ENCODE data around the gene TBXA2R.
"Not testable (repeated sequence)": the region's sequence is repeated elsewhere in the genome, so short reads cannot be mapped to it uniquely, and the experiment has no call there.

Gene TBXA2R

DNA sequence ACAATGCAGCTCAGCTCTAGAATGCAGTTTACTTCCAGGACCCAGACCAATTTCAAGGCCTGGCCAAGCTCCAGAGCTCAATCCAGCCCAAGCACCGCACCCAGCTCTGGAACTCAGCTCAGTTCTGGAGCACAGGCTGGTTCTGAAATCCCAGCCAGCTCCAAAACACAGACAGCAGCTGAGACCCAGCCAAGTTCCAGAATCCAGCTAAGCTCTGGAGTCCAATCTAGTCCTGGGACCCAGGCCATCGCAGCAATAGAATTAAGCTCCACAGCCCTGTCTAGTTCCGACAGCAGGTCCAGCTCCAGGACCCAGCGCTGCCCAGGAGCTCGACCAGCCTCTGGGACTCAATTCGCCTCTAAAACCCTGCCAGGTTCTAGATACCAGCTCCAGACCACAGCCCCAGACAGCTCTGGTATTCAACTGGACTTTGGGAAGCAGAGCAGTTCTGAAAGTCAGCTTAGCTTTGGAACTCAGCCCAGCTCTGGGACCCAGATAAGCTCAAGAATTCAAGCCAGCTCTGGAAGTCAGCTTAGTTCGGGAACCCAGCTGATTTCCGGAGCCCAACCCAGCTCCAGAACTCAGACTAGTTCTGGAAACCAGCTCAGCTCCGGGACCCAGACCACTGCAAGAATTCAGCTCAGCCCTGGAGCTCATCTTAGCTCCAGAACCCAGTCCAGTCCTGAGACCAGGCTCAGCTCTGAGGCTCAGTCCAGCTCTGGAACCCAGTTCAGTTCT lies 14.6 kb downstream of the TBXA2R start:
- H3K4me3 Mint-ChIP-seq, result no peak overlapping the region
- no peak overlapping the region for H3K27ac Mint-ChIP-seq

DNA sequence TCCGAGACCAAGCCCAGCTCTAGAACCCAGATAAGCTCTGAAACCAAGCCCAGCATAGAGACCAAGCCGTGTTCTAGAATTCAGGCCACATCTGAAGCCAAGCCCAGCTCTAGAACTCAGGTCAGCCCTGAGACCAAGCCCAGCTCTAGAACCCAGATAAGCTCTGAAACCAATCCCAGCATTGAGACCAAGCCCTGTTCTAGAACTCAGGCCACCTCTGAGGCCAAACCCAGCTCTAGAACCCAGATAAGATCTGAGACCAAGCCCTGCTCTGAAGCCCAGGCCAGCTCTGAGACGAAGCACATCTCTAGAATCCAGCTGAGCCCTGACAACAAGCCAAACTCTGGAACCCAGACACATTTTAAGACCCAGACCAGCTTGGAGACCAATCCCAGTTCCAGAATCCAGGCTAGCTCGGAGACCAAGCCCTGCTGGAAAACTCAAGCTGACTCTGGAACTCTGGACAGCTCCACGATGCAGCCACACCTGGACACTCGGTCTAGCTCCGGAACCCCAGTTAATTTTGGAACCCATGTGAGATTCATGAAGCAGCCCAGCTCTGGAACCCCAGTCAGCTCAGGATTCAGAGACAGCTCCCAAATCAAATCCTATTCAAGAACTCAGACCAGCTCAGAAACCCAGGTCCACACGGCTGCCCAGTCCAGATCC lies 15.6 kb downstream of the TBXA2R start:
- DNase-seq (no peak), ATAC-seq (replicated peaks) (no peak)
- H3K9me3 Mint-ChIP-seq, result no peaks in the 10 kb centered on the region
- no peak overlapping the region for H3K4me3 Mint-ChIP-seq
- no peak overlapping the region for H3K27ac Mint-ChIP-seq
- H3K4me1 Mint-ChIP-seq, result peaks cover 0 to 8% of the 10 kb centered on the region in 2 donors
- H3K27me3 Mint-ChIP-seq, result no peaks in the 10 kb centered on the region
- peaks cover 2 to 3% of the 10 kb centered on the region in 2 donors for H3K36me3 Mint-ChIP-seq

More for the DNA sequence above, 14.6 kb downstream of the TBXA2R start:
- DNase-seq (no peak), ATAC-seq (replicated peaks) (no peak)
- Mint-ChIP-seq H3K36me3 (peaks cover 2 to 3% of the 10 kb centered on the region in 2 donors), H3K4me1 (peaks cover 0 to 5% of the 10 kb centered on the region in 2 donors), H3K27me3 (no peaks in the 10 kb centered on the region), H3K9me3 (no peaks in the 10 kb centered on the region)

DNA sequence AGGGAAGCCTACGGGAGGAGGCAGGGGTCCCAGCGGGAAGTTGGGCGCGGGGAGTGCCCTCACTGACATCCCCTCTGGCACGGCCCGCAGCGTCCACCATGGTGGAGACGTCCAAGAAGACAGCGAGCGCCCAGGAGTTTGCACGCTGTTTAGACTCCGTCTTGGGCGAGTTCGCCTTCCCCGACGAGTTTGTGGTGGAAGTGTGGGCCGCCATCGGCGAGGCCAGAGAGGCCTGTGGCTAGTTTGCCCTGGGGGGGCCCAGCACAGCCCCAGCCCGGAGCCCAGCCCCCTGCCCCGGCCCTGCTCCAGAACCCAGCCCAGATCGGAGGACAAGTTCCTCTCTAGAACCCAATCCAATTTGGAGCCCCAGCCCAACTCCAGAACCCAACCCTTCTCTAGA lies 16.7 kb downstream of the TBXA2R start:
- Mint-ChIP-seq H3K27ac (no peak overlapping the region), H3K9me3 (no peaks in the 10 kb centered on the region), H3K27me3 (no peaks in the 10 kb centered on the region), H3K4me1 (peaks cover 0 to 12% of the 10 kb centered on the region in 2 donors), H3K36me3 (peaks cover 2 to 3% of the 10 kb centered on the region in 2 donors), H3K4me3 (no peak overlapping the region)
- DNase-seq (no peak), ATAC-seq (replicated peaks) (no peak)

DNA sequence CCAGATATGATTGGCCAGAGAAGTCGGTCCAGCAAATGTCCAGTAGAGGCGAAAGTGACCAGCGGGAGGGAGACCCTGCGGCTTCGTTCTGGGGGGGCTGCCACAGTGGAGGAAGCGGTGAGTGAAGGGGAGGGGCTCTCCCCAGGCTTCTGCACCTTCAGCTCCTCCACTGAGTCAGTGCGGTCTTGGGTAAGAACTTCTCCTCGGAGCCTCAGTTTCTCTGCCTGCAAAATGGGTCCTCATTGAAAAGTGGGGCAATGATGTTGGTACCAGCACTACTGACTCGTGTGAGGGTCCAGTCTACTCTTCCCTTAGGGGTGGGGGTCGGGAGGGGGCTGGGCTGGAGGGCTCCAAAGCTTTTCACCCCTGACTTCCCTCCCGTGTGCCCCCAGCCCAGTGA lies 17.2 kb downstream of the TBXA2R start:
- DNase-seq (no peak), ATAC-seq (replicated peaks) (no peak)
- Mint-ChIP-seq H3K36me3 (peaks cover under 1% of the 10 kb centered on the region in 2 donors), H3K9me3 (no peaks in the 10 kb centered on the region), H3K27me3 (no peaks in the 10 kb centered on the region), H3K4me1 (peaks cover 0 to 12% of the 10 kb centered on the region in 2 donors), H3K4me3 (no peak overlapping the region), H3K27ac (no peak overlapping the region)

DNA sequence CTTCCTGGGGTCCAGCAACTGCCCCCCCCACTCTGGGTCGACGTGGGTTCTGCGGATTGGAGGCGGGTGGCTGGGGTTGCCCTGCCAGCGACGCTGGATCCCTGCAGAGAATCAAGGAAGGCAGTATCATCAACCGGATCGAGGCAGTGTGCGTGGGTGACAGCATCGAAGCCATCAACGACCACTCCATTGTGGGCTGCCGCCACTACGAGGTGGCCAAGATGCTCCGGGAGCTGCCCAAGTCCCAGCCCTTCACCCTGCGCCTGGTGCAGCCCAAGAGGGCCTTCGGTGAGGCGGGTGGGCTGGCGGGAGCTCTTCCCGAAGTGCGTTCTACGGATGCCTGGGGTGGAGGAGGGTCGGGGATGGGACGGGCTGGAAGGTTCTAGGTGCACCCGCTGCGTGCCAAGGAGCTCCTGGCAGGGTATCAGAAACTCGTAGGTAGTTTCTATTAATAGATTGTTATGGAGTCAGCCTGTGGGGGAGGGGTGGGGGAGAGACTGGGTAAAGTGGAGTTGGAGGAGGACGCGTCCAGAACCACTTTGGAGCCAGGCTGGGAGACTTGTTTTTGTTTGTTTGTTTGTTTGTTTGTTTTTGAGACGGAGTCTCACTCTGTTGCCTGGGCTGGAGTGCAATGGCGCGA lies 19.8 kb downstream of the TBXA2R start:
- peaks cover 0 to 6% of the 10 kb centered on the region in 2 donors for H3K27me3 Mint-ChIP-seq
- no peaks in the 10 kb centered on the region for H3K36me3 Mint-ChIP-seq
- H3K4me1 Mint-ChIP-seq, result peaks cover 0 to 7% of the 10 kb centered on the region in 2 donors
- H3K4me3 Mint-ChIP-seq, result no peak overlapping the region
- no peaks in the 10 kb centered on the region for H3K9me3 Mint-ChIP-seq
- ATAC-seq (replicated peaks) (no peak), DNase-seq (no peak)
- no peak overlapping the region for H3K27ac Mint-ChIP-seq

DNA sequence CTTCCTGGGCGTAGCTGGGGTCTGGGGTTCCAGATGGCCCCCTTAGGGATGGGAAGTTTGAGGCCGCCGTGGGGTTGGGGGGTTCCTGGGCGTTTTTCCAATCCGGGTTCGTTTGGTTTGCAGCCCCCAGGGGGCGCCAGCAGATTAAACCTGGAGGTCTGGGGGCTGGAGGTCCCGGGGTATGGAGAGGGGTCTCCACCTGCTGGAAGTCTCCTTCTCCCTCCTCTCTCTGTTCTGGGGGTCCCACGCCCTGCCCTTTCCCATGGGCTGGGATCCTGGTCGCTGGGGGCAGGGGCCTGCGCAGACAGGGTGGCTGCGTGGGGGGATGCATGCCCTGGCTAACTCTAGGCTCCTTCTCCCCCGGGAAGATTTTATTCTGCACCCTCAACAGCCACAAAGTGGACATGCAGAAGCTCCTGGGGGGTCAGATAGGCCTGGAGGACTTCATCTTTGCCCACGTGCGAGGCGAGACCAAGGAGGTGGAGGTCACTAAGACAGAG lies 20.5 kb downstream of the TBXA2R start:
- Mint-ChIP-seq H3K4me3 (peak overlapping the region; percentile 41 to 57), H3K27me3 (peaks cover 0 to 6% of the 10 kb centered on the region in 2 donors), H3K4me1 (peaks cover 0 to 7% of the 10 kb centered on the region in 2 donors), H3K36me3 (no peaks in the 10 kb centered on the region), H3K27ac (no peak overlapping the region), H3K9me3 (no peaks in the 10 kb centered on the region)
- ATAC-seq (replicated peaks) (peak in 1 of 2 donors; percentile 53), DNase-seq (no peak)

DNA sequence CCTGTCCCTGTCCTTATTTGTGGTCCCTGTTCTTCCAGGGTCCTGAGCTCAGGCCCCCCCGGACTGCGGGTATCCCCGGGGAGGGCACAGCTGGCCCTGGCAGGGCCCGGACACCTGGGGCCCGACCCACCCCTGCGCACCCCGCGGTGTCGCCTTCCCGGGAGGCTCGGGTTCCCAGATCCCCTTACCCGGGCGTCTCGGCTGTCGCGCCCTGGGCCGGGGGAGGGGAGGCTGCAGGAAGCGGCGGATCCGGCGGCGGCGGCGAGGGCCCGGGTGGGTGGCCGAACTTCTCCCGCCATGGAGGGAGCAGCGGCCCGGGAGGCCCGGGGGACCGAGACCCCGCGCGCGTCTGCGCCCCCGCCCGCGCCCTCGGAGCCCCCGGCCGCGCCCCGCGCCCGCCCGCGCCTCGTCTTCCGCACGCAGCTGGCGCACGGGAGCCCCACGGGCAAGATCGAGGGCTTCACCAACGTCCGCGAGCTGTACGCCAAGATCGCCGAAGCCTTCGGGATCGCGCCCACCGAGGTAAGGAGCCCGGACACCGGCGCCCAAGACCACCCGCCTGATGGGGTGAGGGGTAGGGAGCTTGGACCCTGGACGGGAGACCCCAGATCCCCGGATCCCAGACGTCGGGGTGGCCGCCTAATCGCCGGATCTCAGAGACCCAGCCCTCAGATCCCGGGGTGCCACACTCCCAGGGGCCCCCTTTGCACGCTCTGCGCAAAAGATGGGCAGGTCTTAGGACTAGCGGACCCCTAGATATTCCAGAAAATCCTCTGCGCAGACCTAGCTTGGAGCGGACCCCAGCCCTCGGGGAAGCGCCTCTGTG lies 21.2 kb downstream of the TBXA2R start, which contains the start of gene GIPC3:
TSS of gene GIPC3 (plus strand) at position 178 of the 826 bp plus-strand sequence. CDS start at position 298, 120 bp downstream.
- no peaks in the 10 kb centered on the region for H3K9me3 Mint-ChIP-seq
- H3K27ac Mint-ChIP-seq, result no peak within 1 kb of the TSS
- ATAC-seq (replicated peaks) (peak in 1 of 2 donors; percentile 33), DNase-seq (no peak)
- peak within 1 kb of the TSS; percentile 41 to 57 for H3K4me3 Mint-ChIP-seq
- H3K36me3 Mint-ChIP-seq, result no peaks in the 10 kb centered on the region
- peaks cover 0 to 7% of the 10 kb centered on the region in 2 donors for H3K4me1 Mint-ChIP-seq
- H3K27me3 Mint-ChIP-seq, result peaks cover 0 to 6% of the 10 kb centered on the region in 2 donors

DNA sequence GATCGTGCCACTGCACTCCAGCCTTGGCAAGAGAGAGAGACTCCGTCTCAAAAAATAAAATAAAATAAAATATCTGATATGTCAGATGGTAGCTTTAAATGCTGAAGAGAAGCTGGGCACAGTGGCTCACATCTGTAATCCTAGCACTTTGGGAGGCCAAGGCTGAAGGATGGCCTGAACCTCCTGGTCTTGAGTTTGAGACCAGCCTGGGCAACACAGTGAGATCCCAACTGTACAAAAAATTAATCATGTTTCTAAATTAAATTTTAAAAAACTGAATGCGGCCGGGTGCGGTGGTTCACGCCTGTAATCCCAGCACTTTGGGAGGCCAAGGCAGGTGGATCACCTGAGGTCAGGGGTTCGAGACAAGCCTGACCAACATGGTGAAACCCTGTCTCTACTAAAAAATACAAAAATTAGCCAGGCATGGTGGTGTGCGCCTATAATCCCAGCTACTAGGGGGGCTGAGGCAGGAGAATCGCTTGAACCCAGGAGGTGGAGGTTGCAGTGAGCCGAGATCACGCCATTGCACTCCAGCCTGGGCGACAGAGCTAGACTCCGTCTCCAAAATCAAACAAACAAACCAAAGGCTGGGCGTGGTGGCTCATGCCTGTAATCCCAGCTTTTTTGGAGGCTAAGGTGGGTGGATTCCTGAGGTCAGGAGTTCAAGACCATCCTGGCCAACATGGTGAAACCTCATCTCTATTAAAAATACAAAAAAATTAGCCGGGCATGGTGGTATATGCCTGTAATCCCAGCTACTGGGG lies 22.5 kb downstream of the TBXA2R start:
- not testable (repeated sequence) for DNase-seq; H3K27ac Mint-ChIP-seq; H3K36me3 Mint-ChIP-seq; ATAC-seq (replicated peaks); H3K4me1 Mint-ChIP-seq; H3K9me3 Mint-ChIP-seq; H3K27me3 Mint-ChIP-seq; H3K4me3 Mint-ChIP-seq

DNA sequence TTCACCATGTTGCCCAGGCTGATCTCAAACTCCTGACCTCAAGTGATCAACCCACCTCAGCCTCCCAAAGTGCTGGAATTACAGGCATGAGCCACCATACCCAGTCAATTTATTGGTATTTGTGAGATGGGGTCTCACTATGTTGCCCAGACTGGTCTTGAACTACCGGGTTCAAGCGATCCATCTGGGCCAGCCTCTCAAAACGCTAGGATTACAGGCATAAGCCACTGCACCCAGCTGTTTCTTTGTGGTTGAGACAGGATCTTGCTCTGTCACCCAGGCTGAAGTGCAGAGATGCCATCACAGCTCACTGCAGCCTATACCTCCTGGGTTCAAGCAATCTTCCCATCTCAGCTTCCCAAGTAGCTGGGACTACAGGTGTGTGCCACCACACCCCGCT lies 24.9 kb downstream of the TBXA2R start:
- not testable (repeated sequence) for H3K4me1 Mint-ChIP-seq; H3K27me3 Mint-ChIP-seq; H3K36me3 Mint-ChIP-seq; DNase-seq; ATAC-seq (replicated peaks); H3K4me3 Mint-ChIP-seq; H3K27ac Mint-ChIP-seq; H3K9me3 Mint-ChIP-seq

DNA sequence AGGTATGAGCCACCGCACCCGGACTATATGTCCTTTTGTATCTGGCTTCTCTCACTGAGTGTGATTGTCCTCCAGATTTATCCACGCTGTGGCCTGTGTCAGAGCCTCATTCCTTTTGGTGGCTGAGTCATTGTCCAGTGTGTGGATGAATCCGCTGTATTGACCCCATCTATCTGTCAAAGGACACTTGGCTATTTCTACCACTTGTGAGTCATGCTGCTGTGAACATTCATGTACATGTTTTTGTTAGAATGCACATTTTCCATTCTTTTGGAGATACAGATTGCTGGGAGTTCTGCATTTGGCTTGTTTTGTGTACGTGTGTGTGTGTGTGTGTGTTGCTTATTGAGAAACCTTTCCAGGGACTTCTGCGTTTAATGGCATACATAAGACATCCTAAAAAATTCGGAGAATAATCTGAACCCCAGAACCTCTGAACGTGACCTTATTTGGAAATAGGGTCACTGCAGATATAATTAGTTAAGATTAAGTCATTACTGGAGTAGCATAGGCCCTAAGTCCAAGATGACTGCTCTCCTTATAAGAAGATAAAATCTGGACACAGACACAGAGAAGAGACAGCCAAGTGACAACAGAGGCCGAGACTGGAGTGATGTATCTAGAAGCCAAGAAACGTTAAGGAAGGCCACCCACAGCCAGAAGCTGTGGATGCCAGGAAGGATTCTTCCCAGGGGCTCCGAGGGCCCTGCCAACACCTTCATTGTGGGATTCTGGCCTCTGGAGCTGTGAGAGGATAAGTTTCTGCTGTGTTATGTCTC lies 26.3 kb downstream of the TBXA2R start:
- no peak for DNase-seq
- no peaks in the 10 kb centered on the region for H3K9me3 Mint-ChIP-seq
- H3K27ac Mint-ChIP-seq, result no peak overlapping the region
- no peak overlapping the region for H3K4me3 Mint-ChIP-seq
- ATAC-seq (replicated peaks), result no peak
- peaks cover 12 to 19% of the 10 kb centered on the region in 2 donors for H3K36me3 Mint-ChIP-seq
- peaks cover 0 to 6% of the 10 kb centered on the region in 2 donors for H3K27me3 Mint-ChIP-seq
- H3K4me1 Mint-ChIP-seq, result peaks cover 1 to 5% of the 10 kb centered on the region in 2 donors

DNA sequence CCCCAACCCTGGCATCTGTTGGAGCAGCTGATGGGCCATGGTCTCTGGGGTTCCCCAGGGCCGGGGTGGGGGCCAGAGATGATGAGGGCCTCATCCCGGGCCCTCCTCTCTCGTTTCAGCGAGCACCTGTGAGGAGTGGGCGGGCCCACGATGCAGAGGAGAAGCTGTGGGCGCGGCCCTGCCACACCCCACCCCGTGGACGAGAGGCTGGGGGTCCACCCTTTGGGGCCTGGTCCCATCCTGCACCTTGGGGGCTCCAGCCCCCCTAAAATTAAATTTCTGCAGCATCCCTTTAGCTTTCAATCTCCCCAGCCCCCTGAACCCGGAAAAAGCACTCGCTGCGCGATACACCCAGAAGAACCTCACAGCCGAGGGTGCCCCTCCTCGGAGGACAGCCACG lies 28.3 kb downstream of the TBXA2R start:
- DNase-seq, result no peak
- ATAC-seq (replicated peaks), result no peak
- peaks cover 8 to 17% of the 10 kb centered on the region in 2 donors for H3K4me1 Mint-ChIP-seq
- peaks cover 26 to 33% of the 10 kb centered on the region in 2 donors for H3K36me3 Mint-ChIP-seq
- no peak overlapping the region for H3K4me3 Mint-ChIP-seq
- peaks cover 0 to 4% of the 10 kb centered on the region in 2 donors for H3K27me3 Mint-ChIP-seq
- H3K9me3 Mint-ChIP-seq, result peaks cover 0 to 2% of the 10 kb centered on the region in 2 donors
- H3K27ac Mint-ChIP-seq, result no peak overlapping the region

DNA sequence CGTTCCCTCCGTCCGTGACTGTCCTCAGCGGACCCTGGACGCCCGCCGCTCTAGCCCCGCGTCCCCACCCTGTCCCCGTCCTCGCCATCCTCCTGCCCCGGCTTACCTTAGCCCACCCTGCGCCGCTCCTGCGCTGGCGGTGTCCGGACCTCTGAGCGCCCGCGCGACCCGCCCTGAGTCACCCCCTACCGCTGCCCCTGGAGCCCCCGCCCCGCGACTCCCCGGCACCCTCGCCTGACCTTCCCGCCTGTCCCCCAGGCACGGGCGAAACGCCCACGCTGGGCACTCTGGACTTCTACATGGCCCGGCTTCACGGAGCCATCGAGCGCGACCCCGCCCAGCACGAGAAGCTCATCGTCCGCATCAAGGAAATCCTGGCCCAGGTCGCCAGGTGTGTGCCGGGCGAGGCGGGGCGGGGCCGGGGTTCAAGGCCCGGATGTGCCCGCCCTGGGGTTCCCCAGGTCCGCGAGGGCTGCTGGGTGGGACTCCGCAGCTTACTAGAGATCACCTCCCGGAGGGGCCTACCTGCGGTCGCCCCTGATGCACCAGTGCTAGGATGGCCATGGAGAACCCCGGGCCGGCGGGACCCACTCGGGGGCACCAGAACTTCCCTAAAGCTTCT lies 28.8 kb downstream of the TBXA2R start:
- no peak for ATAC-seq (replicated peaks)
- Mint-ChIP-seq H3K27me3 (no peaks in the 10 kb centered on the region), H3K4me3 (no peak overlapping the region)

More for the DNA sequence above, 28.8 kb downstream of the TBXA2R start:
- Mint-ChIP-seq H3K36me3 (peaks cover 26 to 33% of the 10 kb centered on the region in 2 donors), H3K27ac (no peak overlapping the region), H3K9me3 (peaks cover 0 to 2% of the 10 kb centered on the region in 2 donors), H3K4me1 (peaks cover 8 to 18% of the 10 kb centered on the region in 2 donors)
- DNase-seq, result no peak

Measured in stimulated activated naive B cell treated with anti-CD40 and anti-IgM and Interleukin-4, amounts not matched to agents 10 μg/mL and 1 μg/mL and 100 μg/mL, for 72 hours (primary cell).